ENCODE results near the gene SLC16A1. TPM values are rescaled to one million over a fixed set of nuclear protein-coding genes. Genes with fewer than 3 reads are reported as not detected.

Gene SLC16A1
- total RNA-seq, 1 donor = 77.1 TPM

- DNase-seq (ENCODE audit: insufficient read length, low spot score, missing footprints) = no peak
- no peaks in the 10 kb centered on the region for H3K4me1 ChIP-seq (ENCODE audit: insufficient read depth, low read length)
- H3K27ac ChIP-seq (ENCODE audit: low read depth, low read length) = no peak overlapping the region
- H2AFZ ChIP-seq (ENCODE audit: low read length) = no peak overlapping the region
- H3K36me3 ChIP-seq (ENCODE audit: insufficient read depth, low read length) = no peaks in the 10 kb centered on the region
- H3K79me2 ChIP-seq (ENCODE audit: insufficient read depth, low read length) = no peaks in the 10 kb centered on the region
- H4K20me1 ChIP-seq (ENCODE audit: insufficient read depth, low read length) = peaks cover 5% of the 10 kb centered on the region
- no peaks in the 10 kb centered on the region for H3K9me3 ChIP-seq (ENCODE audit: low read depth, low read length)
- no peak overlapping the region for H3K4me2 ChIP-seq (ENCODE audit: insufficient read depth, low read length)
- H3K4me3 ChIP-seq (ENCODE audit: insufficient read depth, low read length) = no peak overlapping the region
- H3K27me3 ChIP-seq (ENCODE audit: insufficient read depth, low read length) = no peaks in the 10 kb centered on the region
- TF ChIP-seq, protein P1, sequence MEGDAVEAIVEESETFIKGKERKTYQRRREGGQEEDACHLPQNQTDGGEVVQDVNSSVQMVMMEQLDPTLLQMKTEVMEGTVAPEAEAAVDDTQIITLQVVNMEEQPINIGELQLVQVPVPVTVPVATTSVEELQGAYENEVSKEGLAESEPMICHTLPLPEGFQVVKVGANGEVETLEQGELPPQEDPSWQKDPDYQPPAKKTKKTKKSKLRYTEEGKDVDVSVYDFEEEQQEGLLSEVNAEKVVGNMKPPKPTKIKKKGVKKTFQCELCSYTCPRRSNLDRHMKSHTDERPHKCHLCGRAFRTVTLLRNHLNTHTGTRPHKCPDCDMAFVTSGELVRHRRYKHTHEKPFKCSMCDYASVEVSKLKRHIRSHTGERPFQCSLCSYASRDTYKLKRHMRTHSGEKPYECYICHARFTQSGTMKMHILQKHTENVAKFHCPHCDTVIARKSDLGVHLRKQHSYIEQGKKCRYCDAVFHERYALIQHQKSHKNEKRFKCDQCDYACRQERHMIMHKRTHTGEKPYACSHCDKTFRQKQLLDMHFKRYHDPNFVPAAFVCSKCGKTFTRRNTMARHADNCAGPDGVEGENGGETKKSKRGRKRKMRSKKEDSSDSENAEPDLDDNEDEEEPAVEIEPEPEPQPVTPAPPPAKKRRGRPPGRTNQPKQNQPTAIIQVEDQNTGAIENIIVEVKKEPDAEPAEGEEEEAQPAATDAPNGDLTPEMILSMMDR (IDR thresholded peaks at IDR 0.05; ENCODE audit: extremely low read depth, low read depth, low read length) = no peak
Observed at GRCh38 chr1:112981426-112981825, 25.4 kb upstream of the SLC16A1 start.

DNA sequence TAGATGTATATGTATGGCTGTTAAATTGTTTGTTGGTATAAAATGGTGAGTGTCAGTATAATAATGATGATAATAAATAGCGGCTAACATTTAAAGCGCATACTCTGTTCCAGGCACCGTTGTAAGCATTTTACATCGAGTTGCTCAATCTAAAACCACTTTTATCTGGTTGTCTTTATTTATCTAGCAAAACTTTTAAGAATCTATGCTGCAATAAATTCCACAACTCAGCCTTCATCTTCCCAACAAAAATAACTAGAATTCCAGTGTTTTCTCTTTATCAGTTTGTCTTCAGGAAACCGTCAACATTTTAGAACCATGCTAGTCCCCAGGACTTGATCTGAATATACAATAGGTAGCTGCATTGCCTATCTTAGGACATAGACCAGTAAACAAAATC, 19.3 kb upstream of the SLC16A1 start:
- Histone ChIP-seq H4K20me1 (ENCODE audit: insufficient read depth, low read length) (peaks cover 3% of the 10 kb centered on the region), H3K79me2 (ENCODE audit: insufficient read depth, low read length) (no peaks in the 10 kb centered on the region), H3K27ac (ENCODE audit: low read depth, low read length) (no peak overlapping the region), H3K4me1 (ENCODE audit: insufficient read depth, low read length) (peaks cover 5% of the 10 kb centered on the region), H3K36me3 (ENCODE audit: insufficient read depth, low read length) (no peaks in the 10 kb centered on the region), H3K4me3 (ENCODE audit: insufficient read depth, low read length) (no peak overlapping the region), H3K27me3 (ENCODE audit: insufficient read depth, low read length) (no peaks in the 10 kb centered on the region), H3K9me3 (ENCODE audit: low read depth, low read length) (no peaks in the 10 kb centered on the region), H2AFZ (ENCODE audit: low read length) (no peak overlapping the region), H3K4me2 (ENCODE audit: insufficient read depth, low read length) (no peak overlapping the region)
- TF ChIP-seq, protein P1 (IDR thresholded peaks at IDR 0.05; ENCODE audit: extremely low read depth, low read depth, low read length) = no peak
- DNase-seq (ENCODE audit: insufficient read length, low spot score, missing footprints) = no peak

GRCh38 chr1:112974646-112975045, 18.6 kb upstream of the SLC16A1 start:
- H3K4me1 ChIP-seq (ENCODE audit: insufficient read depth, low read length) = peaks cover 5% of the 10 kb centered on the region
- DNase-seq (ENCODE audit: insufficient read length, low spot score, missing footprints) = peak; percentile 56
- no peak overlapping the region for H3K27ac ChIP-seq (ENCODE audit: low read depth, low read length)
- no peak overlapping the region for H3K4me2 ChIP-seq (ENCODE audit: insufficient read depth, low read length)
- H3K27me3 ChIP-seq (ENCODE audit: insufficient read depth, low read length) = no peaks in the 10 kb centered on the region
- no peak overlapping the region for H2AFZ ChIP-seq (ENCODE audit: low read length)
- H3K4me3 ChIP-seq (ENCODE audit: insufficient read depth, low read length) = no peak overlapping the region
- H3K9me3 ChIP-seq (ENCODE audit: low read depth, low read length) = no peaks in the 10 kb centered on the region
- H3K79me2 ChIP-seq (ENCODE audit: insufficient read depth, low read length) = no peaks in the 10 kb centered on the region
- no peaks in the 10 kb centered on the region for H3K36me3 ChIP-seq (ENCODE audit: insufficient read depth, low read length)
- peaks cover 3% of the 10 kb centered on the region for H4K20me1 ChIP-seq (ENCODE audit: insufficient read depth, low read length)
- TF ChIP-seq, protein P1 (IDR thresholded peaks at IDR 0.05; ENCODE audit: extremely low read depth, low read depth, low read length) = no peak

GRCh38 chr1:112973788-112974187, 17.8 kb upstream of the SLC16A1 start:
- no peak overlapping the region for H2AFZ ChIP-seq (ENCODE audit: low read length)
- no peak overlapping the region for H3K27ac ChIP-seq (ENCODE audit: low read depth, low read length)
- H3K36me3 ChIP-seq (ENCODE audit: insufficient read depth, low read length) = no peaks in the 10 kb centered on the region
- peaks cover 5% of the 10 kb centered on the region for H3K4me1 ChIP-seq (ENCODE audit: insufficient read depth, low read length)
- H3K4me3 ChIP-seq (ENCODE audit: insufficient read depth, low read length) = no peak overlapping the region
- H3K79me2 ChIP-seq (ENCODE audit: insufficient read depth, low read length) = no peaks in the 10 kb centered on the region
- H4K20me1 ChIP-seq (ENCODE audit: insufficient read depth, low read length) = peaks cover 3% of the 10 kb centered on the region
- H3K4me2 ChIP-seq (ENCODE audit: insufficient read depth, low read length) = no peak overlapping the region
- H3K27me3 ChIP-seq (ENCODE audit: insufficient read depth, low read length) = no peaks in the 10 kb centered on the region
- no peak for DNase-seq (ENCODE audit: insufficient read length, low spot score, missing footprints)
- no peaks in the 10 kb centered on the region for H3K9me3 ChIP-seq (ENCODE audit: low read depth, low read length)
- TF ChIP-seq, protein P1 (IDR thresholded peaks at IDR 0.05; ENCODE audit: extremely low read depth, low read depth, low read length) = no peak

Measured in osteoblast (primary cell).